GM18907 (cell line): ENCODE data around the gene HYAL2.
"Not testable (repeated sequence)": the region's sequence is repeated elsewhere in the genome, so short reads cannot be mapped to it uniquely, and the experiment has no call there.

Source experiments
- ATAC-seq: cut with Tn5 transposase; IDR thresholded peaks from one replicate; pipeline ENCODE4 v1.9.1; 2021; ENCODE audit warnings: mild to moderate bottlenecking, moderate library complexity; ENCODE audit not compliant: unreplicated experiment

The HYAL2 gene

DNA sequence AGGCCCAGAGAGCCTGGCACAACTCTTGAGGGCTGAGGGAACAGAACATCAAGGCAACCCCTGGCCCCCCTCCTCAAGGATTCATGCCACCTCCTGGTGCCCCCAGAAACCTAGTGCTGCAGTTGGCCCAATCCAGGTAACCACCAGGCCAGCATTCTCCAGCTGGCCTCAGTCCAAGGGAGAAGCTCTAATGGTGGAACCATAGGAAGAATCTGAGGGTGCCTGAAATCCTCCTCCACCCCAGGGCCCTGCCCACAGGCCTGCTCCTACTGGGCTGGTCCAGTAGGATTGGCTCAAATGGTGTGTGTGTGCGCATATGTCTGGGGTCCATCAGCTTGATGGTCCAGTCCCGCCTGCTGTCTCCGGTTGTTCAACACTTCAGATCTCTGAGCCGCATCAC lies 7.7 kb downstream of the HYAL2 start:
- no peak for ATAC-seq

DNA sequence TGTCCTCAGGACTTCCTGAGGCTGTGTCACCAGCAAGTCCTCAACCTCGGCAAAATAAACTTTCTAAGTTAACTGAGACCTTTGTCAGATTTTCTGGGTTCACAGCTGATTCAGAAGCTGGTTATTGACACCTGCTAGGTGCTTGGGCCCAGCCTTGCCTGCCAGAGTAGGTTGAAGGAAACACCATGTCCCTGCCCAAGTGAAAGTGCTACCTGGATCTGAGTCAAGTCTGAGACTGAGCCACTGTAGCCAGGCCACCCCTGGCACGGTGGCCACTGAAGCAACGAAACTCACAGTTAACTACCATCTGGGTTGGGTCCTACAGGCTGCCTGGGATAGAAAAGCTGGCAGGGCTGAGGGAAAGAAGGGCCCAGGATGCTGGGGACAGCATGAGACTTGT lies 8.2 kb downstream of the HYAL2 start:
- no peak for ATAC-seq

DNA sequence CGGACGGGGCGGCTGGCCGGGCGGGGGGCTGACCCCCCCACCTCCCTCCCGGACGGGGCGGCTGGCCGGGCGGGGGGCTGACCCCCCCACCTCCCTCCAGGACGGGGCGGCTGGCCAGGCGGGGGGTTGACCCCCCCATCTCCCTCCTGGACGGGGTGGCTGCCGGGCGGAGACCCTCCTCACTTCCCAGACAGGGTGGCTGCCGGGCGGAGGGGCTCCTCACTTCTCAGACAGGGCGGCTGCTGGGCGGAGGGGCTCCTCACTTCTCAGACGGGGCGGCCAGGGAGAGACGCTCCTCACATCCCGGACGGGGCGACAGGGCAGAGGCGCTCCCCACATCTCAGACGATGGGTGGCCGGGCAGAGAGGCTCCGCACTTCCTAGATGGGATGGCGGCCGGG lies 10.5 kb downstream of the HYAL2 start:
- ATAC-seq, result not testable (repeated sequence)

DNA sequence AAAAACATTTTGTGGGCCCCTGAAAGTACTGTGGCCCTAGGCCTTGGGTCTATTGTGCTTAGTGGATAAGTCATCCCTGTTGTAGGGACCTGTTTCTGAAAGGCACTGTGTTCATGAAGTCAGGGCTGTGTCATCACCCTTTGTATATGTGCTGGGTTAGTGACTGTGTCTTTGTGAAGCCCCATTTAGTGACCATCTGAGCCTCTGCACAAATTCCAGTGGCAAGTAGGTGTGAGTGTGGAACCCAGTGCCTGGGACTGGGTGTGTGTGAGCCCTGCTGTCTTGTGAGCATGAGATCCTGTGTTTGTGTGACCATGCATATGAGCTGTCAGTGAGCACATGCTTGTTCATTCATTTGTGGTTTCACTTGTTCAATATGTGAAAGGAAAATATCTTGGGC lies 17.9 kb downstream of the HYAL2 start:
- no peak for ATAC-seq

DNA sequence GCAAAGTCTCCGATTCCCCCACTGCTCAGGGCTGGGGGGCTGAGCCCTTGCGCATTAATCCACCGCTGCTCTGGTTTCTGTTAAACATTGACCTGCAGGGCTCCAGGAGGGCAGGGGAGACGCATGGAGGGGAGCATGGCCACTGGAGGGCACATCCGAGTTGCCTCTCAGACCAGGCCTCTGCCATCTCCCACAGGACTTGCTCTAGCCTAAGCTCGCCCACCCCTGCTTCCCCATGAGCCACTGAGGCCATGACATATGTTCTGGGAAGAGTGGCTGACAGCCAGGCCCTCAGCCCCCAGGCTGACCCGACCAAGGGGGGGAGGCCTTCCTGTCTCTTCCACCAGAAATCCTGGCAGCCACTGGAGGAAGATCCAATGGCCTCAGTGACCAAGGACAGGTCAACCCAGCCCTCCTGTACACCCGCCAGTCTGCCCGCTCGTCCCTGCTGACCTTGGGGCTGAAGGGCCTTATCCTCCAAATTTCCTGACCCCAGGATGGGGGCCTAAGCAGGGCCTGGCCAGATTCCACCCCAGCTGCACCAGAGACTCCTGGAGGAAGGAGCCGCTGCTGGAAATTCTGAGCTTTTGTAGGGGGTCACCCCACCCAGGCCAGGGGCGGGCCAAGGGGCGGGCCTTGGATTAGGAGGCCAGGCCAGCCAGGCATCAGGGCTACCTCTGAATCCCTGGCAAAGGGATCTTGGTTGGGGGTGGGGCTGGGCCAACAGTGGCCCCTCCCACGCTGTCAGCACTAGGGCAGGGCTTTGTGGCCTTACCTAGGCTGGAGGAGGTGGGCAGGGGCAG lies 19.3 kb downstream of the HYAL2 start, which contains the start of gene HYAL1:
HYAL1 (minus strand) TSS at position 562 of the 803 bp plus-strand sequence. CDS start 618 bp downstream, outside the sequence.
- no peak for ATAC-seq

DNA sequence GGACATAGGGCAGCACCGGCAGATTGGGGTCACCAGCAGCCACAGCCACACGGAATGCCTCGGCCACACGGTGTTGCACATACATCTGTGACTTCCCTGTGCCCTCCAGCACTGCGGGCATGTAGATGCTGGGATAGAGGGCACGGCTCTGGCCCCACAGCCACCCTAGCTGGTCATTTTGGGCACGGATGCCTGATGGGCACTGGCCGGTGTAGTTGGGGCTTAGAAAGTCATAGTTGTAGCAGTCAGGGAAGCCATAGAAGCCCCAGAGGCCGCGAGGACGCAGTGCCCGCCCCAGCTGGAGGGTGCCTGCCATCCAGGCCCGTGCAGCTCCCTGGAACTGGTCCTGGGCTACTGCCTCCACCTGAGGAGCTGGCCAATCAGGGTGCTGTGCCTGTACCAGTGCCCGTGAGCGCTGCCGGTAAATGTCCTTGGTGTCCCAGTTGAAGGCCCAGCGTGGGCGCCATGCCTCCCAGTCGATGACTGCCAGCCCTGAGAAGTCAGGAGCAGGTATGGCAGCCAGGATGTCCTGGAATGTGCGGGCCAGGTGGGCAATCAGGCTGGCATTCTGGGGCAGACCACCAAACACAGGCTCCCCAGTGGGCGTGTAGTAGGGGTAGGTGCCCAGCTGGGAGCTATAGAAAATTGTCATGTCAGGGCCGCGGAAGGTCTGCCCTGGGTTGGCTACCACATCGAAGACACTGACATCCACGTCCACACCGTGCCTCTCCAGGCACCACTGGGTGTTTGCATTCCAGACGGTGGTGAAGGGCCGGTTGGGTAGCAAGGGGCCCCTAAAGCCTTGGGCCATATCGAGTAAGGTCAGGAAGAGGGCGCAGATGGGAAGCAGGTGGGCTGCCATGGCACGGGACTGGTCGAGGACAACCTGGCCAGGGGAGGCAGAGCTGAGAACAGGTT lies 20.2 kb downstream of the HYAL2 start:
- no peak for ATAC-seq

DNA sequence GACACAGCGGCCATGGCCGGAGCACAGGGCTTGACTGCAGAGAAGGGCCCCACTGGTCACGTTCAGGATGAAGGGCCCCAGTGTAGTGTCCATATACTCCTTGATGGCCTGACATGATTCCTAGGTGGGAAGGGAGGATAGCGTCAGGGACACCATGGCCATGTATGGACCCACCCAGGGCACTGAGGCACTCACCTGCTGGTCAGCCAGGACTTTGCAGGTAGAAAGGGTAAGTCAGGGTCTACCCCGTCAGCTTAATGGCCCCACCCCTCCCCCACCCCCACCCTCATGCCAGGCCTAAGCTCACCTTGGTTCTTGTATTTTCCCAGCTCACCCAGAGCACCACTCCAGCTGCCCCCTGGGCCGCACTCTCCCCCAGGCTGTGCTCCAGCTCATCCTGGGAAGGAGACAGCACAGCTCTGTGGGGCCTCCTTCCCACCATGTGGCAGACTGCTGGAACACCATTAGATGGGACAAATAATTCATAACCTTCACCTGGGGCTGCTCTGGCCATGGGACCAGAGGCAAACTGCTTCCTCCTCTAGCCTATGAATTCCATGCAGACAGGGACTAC lies 21.8 kb downstream of the HYAL2 start:
- ATAC-seq, result no peak

DNA sequence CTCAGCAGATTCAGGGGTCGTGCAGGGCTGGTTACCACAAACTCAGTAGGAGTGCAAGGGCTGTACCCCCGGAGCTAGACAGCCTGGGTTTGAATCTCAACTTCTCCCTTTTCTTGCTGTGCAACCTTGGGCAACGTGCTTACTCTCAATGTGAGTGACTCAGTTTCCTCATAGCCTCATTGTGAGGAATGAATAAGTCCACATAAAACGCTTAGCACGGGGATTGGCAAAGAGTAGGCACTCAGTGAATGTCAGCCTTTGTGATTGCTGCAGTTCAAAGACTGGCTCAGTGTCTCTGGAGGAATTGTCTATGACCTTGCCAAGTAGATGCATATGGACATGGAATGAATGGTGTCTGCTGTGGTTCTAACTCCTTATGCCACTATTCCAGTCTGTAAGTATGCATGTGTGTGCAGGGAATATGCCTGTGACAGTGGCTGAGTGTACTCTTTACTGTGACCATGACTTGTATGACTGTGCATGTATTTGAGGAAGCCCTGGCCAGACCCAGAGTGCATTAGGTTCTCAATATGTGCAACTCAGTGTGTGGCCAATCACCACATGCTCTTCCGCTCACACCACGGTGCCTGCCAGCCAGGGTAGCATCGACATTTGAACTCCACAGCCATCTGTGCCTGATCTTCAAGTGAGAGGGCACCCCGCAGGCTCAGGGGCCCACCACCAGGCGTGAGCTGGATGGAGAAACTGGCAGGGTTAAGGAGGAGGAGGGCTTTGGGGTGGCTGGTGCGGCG lies 22.4 kb downstream of the HYAL2 start:
- no peak for ATAC-seq

DNA sequence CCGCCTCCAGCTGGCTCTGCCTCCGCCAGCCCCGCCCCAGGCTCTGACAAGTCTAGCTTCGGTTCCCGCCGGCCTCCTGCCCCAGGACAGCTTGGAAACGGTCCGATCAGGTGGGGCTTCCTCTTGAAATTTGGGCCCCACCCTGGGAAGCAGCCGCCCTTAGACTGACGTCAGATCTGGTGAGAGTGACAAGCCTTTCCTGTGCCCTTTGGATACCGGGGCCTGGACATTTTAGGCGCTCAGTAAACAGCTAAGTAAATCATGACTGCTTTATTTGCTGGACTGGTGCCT lies 23.0 kb downstream of the HYAL2 start:
- no peak for ATAC-seq

DNA sequence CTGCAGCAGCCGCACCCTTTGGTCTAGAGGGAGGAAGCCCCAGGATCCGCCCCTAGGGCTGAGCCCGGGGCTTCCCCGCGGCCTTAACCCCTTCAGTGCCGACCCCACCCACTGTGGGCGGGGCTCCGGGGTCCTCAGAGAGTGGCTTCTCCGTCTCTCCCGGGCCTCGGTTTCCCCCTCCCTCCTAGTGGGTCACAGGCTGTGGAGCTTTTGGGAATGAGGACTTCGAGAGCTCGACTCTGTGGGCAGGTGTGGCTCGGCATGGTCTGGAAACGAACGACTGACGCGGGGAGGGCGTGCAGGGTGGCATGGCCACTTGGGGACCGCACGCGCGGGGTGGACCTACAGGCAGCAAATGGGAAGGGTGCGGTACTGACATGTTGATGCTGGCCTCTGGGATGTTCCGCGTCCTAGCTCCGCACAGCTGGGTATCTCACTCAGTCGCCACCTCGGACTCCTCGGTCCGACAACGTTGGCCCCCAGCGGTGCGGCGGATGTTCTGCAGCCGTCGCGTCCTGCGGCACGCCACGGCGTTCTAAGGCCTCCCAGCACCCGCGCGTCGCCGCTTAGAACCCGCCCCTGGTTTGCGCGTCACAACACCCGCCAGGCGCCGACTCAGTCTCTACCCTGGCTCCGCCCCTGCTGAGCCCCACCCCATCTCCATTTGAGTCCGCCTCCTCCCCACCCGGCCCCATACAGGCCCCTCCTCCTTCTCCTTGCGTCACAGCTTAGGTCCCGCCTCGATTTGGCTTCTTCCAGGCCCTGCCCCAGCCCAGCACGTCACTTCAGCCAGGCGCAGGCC lies 23.5 kb downstream of the HYAL2 start, which contains the start of the genes HYAL3 and NAA80:
HYAL3 (minus strand) TSS at position 570 of the 802 bp plus-strand sequence. CDS start 3,803 bp downstream, outside the sequence.
NAA80 (minus strand) TSS at position 570 of the 802 bp plus-strand sequence. CDS start 1,942 bp downstream, outside the sequence.
- peak; percentile 81 for ATAC-seq

DNA sequence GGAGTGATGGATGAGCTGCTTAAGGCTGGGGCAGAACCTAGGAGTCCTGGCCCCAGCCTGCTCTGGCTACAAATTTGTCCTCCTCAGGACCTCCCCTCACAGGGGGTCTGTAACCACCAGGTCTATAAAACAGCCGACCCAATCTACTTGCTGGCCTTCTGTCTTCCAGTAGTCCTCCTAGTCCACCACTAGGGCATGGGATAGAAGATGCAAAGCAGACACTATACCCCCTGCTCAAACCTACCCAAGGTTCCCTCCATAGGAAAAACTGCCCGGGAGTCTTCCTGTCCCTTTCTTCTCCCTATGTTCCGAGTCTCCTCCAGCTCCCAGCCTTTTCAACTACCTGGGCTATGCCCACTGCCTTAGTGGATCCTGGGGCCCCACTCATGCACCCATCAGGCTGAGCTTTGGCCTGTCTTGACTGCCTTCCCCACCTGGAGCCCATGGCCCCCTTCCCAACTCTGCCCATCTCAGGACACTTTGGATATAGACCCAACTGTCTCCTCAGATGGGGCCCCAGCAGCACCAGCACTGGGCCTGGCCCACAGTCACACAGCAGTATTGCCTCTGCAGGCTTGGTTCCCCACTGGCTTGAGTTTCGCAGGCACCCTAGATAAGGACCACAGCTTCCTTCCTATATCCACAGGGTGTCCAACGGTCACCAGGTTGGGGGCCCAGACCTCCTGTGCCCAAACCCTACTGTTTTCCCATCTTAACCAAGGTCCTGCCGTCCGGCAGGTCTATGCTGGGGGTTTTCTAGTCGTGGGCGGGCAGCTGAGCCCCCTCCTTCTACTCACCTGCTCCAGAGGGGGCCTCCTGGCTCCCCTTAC lies 24.4 kb downstream of the HYAL2 start:
- ATAC-seq, result no peak

DNA sequence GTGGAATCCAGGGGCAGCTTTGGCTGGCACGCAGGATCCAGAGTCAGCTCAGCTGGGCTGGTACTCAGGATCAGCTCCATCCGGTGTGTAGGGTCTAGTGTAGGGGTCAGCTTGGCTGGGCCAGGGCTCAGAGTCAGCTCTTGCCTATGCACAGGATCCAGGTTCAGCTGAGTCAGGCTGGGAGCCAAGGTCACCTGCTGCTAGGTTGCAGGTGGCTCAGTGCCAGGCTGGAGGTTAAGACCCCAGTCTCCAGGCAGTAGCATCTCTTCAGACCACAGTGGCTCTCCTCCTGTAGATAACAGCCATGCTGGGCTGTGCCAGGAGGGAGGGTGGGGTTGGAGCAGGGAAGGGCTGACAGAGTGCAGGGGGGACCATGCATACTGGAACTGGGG lies 25.2 kb downstream of the HYAL2 start:
- no peak for ATAC-seq

DNA sequence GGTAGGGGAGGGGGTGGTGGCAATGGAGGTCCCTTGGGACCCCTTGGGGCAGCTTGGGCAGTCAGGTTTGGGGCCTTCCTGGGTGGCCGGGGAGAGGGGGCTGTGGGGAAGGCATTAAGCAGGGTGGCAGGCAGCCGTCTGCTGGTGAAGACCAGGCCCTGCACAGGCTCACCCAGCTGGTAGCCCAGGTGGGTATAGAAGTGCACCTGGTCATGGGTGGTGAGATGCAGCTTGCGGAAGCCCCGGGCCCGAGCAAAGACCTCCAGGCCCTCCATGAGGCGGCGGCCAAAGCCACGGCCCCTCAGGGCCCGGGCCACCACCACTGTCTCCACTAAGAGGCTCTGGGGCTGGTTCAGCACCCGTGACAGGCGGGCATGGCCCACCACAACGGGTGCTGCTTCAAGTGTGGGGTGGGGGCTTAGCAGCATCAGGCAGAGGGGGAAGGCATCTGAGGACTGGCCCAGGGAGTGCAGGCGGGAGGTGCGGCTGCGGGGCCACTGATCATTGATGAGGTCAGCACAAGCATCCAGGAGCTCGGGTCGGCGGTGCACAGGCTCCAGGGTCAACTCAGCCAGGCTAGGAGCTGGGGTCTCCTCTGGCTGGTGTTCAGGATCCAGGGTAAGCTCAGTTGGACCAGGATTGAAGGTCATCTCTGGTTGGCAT lies 25.7 kb downstream of the HYAL2 start:
- no peak for ATAC-seq

DNA sequence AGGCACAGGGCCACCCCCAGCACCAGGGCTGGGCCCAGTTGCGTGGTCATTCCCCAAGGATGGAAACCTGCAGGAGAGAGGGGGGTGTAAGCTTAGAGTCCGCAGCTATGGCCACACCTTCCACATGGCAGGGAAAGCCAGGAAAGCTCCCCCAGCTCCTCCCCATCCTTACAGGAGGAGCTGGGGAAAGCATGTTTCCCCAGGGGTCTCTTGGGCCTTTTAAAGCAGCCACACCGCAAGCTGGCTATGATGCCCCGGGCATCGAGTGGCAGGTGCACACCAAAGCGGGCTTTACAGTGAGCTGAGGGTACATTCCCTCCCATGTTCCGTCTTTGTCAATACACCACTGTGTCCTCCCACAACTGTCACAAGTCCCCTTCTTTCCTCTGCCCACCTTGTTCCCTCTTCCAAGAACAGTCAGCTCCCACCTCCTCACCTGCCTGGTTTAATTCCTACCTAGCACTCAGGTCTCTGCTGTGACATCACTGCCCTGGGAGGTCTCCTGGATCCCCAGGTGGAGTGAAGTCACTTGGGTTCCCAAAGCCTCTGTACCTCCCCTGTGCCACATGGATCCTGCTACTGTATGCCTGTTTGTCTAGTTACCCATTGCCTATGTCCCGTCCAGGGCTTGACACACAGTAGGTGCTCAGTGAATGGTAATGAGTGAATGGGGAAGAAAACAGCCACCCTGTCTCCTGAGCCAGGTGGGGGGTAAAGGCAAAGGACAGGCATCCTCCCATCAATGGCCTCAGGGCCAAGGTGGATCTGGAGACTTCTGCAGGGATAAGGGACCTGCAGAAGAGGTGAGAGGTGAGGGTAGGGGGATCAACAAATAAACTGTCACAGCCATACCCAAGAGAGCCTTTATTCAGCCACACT lies 26.8 kb downstream of the HYAL2 start:
- ATAC-seq, result no peak

DNA sequence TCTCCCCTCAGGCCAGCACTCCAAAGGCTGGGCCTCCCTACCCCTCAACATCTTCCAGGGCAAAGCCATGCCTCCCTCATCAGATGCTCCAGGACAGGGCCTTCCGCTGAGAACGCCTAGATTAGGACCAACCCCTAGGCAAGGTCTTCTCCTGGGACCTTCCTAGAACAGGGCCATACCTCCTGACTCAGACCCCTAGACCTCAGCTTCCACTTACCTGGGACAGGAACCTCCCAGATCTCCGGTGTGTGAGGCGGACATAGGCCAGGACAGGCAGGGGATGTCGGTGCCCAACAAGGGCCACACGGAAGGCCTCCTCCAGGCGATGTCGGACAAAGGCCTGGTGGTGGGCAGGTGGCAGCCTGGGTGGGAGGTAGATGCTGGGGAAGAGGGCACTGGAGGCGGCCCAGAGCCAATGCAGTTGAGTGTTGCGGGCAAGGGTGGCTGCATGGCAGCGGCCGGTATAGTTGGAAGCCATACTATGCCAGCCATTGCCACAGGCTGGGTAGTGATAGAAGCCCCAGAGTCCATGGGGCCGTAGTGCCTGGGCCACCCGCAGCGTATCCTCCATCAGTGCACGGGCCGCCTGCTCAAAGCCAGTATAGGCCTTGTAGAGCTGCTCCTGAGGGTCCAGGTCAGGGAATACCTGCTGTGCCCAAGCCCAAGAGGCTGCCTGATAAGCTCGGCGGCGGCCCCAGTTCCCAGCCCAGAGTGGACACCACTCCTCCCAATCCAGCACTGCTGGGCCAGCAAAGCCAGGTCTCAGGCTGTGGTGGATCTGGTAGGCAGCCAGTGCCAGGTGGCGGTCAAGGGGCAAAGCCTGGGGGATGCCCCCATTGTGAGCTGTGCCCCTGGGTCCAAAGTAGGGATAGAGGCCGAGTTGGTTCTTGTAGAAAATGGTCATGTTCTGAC lies 27.8 kb downstream of the HYAL2 start:
- ATAC-seq, result no peak

DNA sequence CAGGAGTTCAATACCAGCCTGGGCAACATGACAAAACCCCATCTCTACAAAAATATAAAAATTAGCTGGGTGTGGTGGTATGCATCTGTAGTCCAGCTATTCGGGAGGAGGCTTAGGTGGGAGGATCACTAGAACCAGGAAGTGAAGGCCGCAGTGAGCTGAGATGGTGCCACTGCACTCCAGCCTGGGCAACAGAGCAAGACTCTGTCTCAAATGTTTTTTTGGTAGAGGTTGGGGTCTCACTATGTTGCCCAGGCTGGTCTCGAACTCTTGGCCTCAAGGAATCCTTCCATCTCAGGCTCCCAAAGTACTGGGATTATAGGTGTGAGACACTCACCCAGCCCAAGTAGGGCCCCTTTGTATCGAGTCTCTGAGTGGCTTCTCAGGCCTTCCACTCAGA lies 28.5 kb downstream of the HYAL2 start:
- ATAC-seq, result no peak
